Measurements from ENCODE around the gene STPG1.

STPG1 gene

DNA sequence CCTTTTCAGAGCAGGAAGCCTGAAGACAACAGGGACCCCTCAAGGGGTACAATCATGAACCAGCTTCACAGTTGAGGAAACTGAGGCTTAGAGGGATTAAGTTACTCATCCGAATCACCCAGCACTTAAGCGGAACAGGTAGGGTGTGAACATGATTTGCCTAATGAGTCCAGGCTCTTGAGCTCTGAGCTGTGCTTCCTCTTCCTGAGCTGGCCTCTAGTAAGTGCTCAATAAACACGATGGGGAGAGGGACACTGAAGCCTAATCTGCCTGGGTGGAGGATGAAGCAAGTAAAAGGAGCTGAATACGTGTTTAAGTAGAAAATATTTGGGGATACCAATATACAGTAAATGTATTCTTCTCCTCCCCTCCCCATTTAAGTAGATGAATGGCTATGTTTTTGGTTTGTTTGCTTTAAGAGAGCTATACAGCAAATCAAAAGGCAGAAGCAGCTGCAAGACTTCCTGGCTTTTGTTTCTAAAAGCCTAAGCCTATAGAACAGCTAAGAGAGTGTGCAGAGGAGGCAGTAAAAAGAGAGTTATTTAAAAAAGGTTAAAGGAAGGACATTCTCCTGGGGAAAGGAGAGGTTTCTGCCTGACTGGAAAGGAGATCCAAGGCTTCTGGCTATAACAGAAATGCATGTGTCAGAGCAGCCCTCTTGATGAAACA is 20.5 kb downstream of the STPG1 start:
- DNase-seq, result no peak

DNA sequence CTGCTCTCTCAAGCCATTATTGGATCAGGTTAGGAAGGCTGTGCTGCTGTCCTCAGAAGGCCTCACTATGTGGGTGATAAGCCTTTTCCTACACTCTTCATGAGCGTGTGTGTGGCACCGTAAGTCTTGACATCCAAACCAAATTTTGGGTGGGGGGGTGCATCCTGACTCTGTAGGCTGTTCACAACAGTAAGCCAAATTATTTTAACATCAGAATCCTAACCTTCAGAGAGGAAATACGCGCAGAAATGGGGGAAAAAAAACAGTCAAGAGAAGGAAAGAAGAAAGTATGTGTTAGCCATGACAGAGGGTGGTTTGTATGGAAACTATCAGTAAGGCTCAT is 21.0 kb downstream of the STPG1 start:
- DNase-seq, result no peak

DNA sequence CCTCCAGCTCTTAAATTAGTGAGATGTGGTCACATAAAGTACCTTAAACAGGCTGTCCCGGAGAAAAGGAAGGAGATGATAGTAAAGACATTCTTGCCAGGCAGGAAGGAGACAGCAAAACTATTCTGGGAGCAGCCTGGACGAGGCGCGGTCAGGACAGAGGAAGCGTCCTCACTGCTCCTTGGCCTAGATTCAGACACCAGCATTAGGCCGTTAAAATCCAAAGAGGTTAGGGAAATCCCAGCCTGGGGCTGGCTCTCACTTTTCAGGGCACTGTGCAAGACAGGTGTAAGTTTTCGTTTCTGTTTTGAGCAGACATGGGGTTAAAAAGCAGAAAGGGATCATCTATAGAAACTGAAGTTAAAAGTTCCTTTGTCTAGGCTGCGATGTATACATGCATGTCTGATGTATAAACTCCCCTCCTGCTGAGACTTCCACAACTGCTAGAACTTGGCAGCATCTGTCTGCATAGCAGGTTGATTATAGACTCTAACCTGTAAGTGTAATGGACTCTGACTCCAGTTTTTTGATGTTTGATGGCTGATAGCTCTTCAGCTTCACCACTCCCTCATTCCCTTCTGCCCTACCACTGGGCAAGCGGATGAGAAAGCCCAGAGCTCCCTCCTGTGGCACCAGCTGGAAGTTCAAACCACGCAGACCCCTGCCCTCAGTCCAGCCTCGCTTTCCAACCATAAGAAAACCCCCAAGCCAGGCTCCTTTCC is 21.5 kb downstream of the STPG1 start:
- DNase-seq, result peak in 39 of 51 donors; percentile 9 to 86 (median 38)

DNA sequence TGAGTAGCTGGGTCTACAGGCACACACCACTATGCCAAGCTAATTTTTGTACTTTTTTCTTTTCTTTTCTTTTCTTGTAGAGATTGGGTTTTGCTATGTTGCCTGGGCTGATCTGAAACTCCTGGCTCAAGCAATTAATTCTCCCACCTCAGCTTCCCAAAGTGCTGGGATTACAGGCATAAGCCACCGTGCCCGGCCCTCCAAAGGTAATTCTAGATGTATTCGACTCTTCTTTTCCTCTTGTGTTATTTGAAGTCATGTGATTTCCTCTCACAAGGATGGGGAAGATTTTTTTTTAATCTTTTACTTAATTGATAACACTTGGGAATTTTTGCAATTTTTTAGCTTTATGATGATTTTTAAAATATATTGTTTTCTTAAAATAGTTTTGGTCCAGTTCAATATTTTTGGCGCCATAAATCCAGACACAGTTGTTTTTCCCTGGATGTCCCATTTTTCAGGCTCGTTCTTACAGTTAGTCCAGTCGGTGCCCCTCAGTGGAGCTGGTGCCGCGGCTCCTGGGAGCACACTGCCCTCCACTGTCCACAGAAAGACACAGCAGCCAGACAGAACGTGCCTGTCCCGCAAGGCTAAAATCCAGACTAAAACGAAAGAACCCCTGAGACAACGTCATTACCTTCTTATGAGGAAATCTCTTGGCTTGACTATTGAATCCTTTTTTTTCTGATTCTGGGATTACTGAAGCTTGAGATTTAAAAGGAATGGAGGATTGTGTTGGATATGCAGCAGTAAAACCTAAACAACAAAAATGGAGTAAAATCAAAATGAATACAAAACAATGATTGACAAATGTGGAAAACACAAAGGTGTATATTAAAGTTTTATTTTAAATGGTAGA is 22.4 kb downstream of the STPG1 start:
- peak in 44 of 51 donors; percentile 3 to 83 (median 60) for DNase-seq

DNA sequence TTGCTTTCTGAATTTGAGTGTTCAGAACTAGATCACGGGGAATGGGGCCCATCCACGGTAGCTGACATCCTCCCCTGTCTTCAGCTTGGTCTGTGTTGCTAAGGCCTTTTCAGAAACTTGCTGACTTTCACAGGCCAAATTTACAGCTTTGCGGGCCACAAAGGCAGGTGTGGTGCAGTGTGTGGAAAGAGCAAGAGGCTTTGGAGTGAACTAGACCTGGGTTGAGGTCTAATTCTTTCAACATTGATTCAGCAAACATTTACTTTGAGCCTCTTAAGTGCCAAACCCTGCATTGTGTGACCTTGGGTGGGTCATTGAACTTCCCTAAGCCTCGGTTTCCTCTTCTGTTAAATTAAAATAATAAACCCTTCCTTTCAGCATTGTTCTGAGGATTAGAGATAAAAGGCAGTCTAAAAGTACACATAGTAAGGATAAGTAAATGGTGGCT is 24.3 kb downstream of the STPG1 start:
- DNase-seq, result no peak

DNA sequence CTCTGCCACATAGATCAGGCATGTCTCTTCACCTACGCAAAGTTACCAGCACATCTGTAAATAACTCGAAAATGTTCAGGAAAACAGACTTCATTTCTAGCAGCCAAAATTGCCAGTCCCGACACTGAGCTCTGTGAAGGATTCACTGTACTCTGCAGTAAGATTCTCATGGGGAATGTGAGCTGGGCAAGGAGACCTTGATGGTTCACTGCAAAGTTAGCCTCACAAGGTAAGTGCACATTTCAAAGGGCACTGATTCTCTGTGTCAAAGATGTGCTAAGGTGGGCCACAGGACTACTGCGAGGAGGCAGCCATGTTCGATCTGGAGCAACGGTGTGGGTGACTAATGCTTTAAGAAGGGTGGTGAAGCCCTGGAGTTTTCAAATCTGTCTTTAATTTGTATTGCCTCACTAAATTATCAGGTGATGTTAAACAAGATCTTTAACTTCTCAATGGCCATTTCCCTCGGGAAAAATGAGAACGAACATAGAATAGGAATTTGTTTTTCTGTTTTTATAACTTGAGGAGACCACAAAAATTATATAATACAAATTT is 25.2 kb downstream of the STPG1 start:
- no peak for DNase-seq

DNA sequence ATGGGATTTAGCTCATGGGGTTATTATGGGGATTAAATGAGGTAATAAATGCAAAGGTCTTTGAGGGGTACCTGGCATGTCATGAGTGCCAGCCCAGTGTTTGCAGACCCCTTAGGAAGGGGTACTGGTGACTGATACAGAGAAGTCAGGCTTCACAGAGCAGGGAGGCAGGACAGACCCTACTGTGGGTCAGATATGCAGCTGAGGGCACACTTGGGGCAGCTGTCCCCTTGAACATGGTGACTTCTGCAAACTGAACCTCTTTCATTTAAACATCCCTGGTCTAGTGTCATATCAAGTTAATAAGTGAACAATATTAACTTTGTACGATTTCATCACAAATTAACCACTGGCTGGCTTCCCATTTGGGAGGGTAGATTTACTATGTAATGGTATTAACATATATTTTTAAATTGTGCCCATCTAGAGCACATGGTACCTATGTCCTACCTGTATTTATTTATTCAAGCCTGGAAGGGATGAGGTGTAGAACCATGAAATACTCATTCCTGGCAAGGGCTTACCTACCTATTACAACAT is 25.9 kb downstream of the STPG1 start:
- DNase-seq, result no peak

DNA sequence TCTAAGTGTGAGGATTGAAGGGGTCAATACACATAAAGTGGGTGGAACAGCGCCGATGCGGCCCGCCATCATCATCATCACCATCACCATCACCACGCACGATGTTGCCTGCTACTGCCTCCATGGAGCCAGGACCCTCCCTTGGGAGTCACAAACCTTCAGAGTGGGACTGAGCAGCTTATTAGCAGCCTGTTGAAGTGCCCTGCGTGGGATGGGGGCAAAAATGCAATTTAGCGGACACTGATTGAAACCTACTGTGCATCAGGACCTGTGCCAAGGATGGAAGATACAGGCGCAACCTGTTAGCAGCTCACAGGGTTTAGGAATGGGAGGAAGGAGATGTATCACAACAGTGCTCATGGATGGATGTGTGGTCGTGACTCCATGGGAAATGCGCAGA is 26.7 kb downstream of the STPG1 start:
- no peak for DNase-seq

DNA sequence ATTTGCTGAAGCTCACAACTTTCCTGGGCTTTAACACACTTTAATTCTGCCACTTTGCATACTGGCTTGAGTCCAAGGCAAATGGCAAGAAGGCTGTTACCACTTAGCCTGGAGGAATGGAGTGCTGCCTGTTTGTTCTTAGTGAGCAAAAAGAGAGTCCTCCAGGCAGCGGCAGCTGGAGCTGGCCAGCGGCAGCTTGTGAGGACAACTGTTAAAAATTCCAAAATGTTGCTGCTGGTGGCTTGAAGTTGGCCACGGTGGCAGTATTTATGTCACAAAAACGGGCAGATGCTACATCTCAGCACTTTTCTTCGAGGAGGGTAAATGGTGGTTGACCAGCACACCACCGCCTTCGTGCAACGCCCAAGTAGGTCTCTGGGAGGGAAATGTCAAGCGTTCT is 27.3 kb downstream of the STPG1 start:
- peak in 1 of 51 donors; percentile 9 for DNase-seq

DNA sequence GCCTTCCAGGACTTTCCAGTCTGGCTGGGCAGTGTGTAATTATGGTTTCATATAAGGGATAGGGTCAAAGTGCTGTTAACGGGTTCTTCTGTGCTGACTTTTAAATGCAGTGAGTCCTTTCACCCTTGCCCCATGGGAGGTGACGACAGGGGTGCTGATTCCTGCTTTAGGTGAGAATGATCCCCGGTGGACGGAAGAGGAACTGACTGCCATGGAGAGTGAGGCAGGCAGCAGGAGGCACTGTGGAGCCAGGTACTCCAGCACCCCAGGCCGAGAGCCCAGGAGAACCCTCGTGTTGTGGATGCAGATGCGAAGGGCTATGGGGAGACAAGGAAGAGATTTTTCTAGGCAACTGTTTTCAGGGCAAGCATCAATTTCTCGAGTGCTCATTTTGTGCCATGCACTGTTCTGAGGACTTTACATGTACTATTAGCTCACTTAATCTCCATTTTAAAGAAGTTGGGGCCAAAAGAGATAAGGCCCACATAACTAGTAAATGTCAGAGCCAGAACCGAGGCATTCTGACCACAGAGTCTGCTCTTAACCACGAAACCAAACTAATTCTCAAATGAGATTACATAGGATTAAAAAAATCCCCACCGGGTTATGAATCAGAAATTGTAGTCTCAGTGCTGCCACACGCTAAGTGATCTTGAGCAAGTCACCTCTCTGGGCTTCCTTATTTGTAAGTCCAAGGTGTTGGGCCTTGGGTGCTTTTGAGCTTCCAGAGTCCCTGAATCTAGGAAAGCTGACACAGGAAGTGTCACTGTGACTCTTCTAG is 28.2 kb downstream of the STPG1 start:
- no peak for DNase-seq

DNA sequence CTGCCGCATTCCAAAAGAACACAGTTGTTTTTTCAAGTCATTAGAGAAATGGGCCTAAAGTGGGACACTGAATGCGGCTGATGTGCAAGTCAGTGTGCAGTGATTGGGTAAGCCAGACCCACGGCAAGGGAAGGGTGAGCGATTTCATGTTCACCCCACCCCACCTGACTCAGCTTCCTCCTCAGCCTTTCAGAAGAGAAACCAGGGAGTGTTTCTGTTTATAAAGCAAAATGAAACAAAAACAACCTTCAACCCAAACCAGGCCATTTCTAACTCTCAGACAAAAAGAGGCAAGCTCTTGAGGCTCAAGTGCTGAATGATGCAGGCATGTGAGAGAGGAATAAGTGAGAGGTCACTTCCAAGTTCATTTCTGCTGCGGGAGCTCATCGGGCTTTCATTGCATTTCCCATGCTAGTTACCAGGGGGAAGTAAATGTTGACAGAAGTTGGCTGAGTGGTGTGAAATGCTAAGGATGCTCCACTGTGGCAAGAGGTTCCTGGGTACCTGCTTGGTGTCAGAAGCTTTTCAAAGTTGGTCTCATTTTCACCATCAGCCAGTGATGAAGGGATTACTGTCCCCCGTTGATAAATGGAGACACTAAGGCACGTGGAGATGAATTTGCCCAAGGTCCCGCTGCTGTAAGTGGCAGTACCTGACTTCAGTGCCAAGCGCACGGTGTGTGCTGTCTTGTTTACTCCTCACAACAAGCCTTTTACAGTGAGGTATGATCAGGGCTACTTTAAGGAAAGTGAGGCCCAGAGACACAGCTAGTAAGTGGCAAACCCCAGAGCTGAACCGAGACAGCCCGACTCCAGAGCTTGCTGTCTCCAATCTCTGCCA is 29.1 kb downstream of the STPG1 start:
- no peak for DNase-seq

DNA sequence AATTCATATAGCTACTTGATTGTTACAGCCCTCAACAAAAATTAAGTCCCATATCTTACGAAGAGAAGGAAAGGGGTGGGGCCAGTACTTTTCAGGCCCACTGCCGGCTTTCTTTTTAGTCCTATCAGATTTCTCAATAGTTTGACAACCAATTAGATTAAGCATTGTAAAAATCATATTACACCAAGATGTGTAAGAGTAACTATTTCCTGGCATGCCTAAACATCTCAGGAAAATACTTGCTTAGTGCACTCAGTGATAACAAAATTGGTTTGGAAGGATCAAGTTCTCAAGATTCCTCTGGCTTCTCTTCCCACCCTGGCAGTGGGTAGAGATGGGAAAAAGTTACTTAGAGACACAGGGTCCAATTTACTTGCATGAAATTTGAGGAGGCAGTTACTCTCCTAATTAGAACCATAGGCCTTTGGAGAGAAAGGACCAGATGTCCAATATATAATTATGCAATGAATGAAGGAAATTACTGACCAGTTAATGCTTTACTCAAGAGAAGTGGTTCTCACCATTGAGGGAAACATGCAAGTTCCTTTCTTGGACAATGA is 30.1 kb downstream of the STPG1 start:
- DNase-seq, result no peak

DNA sequence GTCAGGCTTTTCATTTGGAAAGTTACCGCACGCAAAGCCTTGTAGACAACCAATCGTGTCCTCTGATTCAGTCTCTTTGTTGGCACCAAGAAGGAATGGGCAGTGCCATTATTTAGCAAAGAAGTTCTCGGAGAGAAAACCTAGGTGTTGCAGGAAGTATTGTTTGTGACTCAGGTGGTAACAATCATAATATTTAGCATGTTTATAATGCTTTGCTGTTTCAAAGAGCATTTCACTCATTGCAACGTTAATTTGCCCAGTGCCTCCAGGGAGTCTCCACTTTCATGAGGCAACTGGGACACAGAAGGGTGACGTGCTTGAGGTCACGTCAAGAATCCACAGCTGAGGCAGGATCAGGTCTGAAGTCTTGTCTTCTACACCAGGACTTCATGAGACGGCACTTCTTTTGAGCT is 31.4 kb downstream of the STPG1 start:
- no peak for DNase-seq

DNA sequence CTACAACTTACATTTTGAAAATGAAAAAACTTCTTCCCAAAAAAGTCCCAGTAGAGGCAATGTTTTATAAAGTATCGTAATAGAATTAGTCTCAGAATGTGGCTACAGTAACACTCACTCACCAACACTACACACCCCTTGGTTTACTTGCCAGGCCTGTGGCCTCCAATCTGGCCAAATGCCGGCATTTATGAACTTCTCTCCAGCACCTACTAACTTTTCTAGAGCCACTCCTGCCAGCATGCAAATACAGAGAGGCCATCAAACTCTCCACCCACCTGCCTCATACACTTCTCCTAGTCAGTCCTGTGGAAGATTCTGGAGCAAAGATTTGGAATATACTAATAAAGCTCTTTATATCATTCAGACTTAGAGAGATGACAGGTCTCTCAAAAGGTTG is 32.3 kb downstream of the STPG1 start:
- DNase-seq, result no peak

DNA sequence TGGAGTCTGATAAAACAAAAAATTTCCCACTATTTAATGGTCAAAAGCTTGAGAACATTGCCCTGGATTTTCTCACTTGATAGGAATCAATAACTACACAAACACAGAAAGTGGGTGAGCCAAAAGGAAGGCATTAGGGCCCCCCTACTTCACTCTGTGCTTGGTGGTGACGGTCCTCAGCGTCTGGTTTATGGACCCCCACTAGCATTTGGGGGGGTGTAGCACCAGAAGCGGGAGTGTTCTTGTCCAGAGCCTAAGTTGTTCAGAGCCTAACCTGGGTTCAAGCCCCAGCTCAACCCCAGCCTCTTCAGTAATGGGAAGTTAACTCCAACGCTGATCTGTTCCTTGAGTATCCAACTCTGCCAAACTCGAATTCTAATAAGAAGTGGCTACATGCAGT is 33.1 kb downstream of the STPG1 start:
- no peak for DNase-seq

DNA sequence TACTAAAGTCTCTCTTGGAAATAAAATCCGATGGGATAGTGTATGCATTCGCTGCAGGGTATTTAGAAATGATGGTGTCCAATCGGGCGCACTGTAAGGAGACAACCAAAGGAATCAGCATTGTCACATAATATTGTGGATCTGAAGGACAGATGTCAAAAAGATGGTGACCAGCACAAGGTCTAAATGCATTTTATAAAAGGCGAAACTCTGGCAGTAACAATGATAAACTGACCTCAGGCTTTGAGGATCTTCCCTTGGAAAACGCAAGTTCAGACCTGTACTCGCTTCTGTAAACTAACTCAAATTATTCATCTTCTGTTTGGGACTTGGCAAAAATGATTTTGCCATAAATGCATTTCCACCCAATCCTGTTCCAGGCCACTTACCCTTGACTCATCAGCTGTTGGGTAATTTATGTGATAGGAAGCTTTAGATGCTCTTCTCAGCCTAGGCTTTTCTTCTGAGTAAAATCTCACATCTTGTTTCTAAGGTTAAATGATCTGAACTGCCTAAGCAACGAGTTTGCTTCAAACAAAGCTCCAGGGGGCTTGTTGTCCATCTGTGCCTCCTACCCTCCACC is 33.8 kb downstream of the STPG1 start:
- no peak for DNase-seq

DNA sequence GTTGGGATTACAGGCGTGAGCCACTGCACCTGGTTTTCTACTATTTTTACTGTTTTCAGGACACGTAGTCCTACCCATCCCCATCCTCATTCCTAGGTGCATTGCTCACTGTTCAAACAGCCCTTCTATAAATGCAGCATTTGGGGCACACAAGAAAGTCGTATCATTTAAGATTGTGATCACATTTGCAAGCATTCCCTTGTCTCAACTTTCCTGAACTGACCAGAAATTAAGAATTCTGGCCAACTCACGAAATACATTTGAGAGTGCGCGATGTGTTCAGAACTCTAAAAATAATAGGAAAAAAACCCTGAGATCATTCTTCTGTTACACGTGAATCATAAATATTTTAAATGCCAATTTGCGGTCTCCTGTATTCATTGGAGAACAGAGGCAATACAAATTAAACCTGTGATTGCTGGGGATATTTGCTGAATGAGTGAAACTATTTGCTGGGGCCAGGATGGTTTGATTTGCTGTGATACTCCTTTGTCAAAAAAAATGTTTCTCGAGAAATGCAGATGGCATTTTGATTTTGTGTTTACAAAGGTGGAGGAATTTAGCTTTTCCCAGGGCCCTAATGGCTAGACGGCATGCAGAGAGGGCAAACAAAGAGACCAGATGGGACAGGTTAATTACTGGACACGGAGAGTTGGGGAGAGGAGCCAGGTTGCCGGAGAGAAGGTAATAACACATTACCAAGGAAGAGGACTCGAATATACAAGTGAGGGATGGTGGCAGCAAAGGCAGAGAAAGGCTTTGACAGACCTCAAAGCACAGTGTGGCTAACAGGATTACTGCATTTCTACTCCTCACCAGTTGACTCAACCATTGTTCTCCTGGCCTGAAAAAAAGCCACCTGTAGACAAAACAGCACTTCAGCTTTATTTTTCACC is 38.4 kb downstream of the STPG1 start:
- DNase-seq, result no peak

DNA sequence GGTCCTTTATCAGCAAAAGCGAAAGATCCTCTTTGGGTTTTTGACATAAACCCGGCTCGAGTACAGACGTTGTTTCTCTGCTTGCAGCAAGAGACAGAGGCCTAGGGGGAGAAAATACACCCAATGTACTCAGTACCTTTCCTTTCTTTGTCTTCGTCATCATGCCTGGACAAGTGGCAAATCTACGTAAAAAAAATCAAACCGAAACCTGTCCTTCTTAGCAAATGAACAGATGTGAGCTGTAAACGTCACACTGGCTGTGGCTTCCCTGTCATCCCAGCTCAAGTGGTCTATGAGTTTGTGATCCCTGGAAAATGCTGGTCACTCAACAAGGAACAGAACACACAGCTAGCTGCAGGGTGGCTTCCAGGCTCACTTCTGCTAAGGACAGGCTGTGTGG is 39.9 kb downstream of the STPG1 start:
- DNase-seq, result no peak

All from hypothalamus (tissue), 51 donors.